GM23248 (cell line): ENCODE results near the gene FADS3.

Source experiments
- EZH2 ChIP-seq: fragments of 200-600 bp; sonication (generic); IDR thresholded peaks from 2 replicates; pipeline ENCODE4 v1.6.1; 2018; ENCODE audit warnings: antibody characterized with exemption, mild to moderate bottlenecking; ENCODE audit not compliant: insufficient read depth, poor library complexity, severe bottlenecking
- EZH2phosphoT487 ChIP-seq: fragments of 200-600 bp; sonication (generic); IDR thresholded peaks from 2 replicates; pipeline ENCODE4 v1.6.1; 2018; ENCODE audit warnings: antibody characterized with exemption, moderate library complexity, mild to moderate bottlenecking, low read depth; ENCODE audit not compliant: insufficient read depth

DNA sequence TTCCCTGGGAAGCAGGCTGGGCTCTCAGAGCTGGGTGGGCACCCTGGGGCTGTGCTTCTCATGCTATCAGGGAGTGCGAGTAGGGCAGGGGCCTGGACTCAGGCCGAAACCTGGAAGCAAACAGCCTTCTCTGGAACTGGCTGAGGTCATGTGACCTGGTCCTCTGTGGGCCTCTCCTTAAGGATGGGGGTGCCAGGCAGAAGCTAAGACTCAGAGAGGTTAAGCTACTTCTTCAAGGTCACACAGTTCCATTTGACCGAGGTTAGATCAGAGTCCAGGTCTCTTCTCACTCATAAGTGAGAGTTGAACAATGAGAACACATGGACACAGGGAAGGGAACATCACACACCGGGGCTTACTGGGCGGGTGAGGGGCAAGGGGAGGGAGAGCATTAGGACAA, 7.4 kb downstream of the FADS3 start:
- no peak for TF ChIP-seq EZH2
- no peak for TF ChIP-seq EZH2phosphoT487
